NCI-H2196 treated with DMSO at 0.1 percent for 48 hours (cell line): ENCODE measurements around the gene CHST13.

Source experiments
- DNase-seq: peaks from one replicate; lab custom pipeline; 2025; ENCODE audit not compliant: unreplicated experiment; lab: John Stamatoyannopoulos, UW

The CHST13 gene, protein sequence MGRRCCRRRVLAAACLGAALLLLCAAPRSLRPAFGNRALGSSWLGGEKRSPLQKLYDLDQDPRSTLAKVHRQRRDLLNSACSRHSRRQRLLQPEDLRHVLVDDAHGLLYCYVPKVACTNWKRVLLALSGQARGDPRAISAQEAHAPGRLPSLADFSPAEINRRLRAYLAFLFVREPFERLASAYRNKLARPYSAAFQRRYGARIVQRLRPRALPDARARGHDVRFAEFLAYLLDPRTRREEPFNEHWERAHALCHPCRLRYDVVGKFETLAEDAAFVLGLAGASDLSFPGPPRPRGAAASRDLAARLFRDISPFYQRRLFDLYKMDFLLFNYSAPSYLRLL

DNA sequence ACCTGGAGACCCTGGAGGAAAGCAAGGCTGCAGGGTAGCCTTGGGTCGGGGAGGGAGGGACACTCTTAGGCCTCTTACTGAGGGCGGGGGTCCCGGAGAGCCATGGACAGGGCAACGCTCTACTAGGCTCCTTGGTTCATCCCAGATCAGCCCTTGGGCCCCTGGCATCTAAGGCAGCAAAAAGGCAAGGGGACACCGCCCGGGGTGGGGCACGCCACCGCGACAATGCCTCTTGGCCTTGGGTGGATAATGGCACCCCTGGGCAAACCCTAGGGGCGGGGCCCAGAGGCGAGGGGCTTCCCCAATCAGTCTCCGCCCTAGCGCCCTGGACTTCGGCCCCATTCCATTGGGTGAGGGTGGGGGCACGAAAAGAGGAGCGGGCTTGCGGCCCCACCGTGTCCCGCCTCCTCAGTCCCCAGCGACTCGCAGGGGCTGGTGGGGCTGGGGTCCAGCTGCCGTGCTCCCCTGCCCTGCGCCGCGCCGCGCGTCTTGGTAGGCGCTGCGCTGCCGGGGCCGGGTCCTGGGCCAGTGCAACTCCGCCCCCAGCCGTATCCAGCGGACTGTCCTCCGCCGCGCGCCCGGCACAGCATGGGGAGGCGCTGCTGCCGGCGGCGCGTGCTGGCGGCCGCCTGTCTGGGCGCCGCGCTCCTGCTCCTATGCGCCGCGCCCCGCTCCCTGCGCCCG is at the start of gene CHST13:
Gene CHST13 (plus strand): TSS at position 411 of the 684 bp plus-strand sequence. CDS start 178 bp downstream, at position 589.
- DNase-seq, result peak; percentile 50

DNA sequence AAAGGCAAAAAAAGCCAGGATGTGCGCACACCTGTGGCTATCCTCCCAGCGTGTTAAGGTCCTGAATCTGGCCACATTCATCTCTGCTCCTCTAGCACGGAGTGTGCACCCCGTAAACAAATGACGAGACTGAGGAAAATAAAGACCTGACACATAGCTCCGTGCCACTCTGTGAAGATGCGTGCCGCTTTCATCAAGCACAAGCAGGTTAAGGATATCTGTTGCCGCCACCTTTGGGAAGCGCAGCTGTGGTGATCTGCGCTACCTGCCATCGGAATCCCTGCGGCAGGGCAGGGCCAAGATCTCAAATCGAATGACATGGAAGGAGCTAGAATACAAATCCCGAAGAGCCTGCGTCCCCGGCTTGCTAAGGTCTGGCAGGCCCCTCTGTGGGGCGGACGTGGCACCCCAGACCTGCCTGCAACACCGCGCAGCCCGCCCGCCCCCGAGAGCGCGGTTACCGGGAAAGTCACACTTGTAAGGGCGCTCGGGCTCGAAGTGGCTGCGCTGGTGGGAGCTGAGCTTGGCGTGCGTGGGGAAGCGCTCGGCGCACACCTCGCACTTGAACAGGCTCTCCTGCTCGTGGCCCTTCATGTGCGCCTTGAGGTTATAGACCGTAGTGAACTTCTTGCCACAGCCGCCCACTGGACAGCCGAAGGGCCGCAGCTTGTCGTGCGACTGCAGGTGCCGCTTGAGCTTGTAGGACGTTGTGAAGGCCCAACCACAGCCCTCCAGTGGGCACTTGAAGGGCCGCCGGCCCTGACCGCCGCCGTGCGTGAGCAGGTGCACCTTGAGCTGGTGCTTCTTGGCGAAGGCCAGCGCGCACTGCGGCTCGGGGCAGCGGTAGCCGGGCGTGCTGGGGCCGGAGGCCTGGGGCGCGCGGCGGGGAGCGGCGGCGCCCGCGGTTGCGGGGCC is 49.2 kb upstream of the CHST13 start:
- no peak for DNase-seq

DNA sequence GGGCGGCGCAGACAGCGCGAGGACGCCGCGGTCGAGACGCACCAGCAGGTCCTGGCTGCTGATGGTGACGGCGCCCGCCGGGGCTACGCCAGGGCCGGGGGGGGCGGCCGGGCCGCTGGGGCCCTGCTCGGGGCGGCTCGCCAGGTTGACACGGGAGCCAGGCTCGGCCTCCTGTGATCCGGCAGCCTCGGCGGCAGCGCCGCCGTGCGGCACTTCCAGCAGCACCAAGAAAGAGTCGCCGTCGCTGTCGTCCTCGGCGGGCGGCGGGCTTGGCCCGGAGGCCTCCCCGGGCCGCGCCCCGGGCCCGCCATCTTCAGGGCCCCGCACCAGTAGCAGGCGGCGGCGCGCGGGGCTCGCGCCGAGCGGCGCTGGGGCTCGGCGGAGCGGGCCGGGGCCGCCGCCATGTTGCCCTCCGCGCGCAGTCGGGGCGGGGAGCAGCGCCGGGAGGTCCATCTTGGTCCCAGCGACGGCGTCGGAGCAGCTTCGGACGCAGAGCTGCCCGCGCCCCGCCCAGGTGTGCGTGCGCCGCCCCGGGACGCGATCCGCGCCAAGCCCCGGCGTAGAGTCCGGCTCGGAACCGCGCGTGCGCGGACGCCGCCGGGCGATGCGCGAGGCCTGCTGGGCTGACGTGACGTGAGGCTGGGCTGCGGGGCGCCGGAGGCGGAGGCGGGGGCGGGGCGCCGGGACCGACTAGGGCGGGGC is 48.4 kb upstream of the CHST13 start, which contains the start of gene ZXDC:
Gene ZXDC (minus strand): TSS at position 479 of the 702 bp plus-strand sequence. CDS start 26 bp downstream, at position 453.
- DNase-seq, result peak; percentile 96

DNA sequence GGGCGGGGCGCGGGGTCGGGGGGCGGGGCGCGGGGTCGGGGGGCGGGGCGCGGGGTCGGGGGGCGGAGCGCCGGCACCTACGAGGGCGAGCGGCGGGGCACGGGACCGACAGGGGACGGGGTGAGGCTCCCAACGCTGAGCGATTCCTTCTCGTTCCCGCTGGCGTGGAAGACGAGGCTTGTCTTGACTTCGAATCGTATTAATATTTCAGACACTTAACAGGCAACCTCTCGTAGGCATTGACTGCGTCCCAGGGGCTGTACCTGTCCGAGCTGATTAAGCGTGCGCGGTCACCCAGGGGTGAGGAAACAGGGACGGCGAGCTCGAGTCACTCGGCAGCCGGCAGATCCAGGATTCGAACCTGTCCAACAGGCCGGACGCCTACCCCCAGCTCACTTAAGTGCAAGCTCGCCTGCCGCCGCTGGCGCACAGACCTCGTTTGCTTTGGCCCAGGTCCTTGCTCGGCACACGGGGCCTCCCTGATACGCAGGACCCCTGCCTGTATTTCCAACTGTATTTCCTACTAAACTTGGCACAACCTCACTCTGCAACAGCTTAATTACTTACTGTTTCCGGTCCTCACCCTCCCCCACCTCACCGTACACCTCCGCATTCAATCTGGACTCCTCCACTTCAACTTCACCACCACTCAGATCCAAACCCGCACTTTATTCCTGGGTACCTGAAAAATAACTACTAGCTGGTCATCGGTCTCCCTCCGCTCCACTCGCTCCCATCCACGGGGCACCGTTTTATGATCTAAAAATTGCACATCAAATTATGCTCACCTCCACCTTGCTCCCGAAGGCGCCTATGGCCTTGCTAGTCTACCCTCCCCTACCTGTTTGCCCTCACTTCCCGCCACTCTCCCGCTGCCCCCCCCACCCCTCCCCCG is 47.5 kb upstream of the CHST13 start:
- peak; percentile 72 for DNase-seq

DNA sequence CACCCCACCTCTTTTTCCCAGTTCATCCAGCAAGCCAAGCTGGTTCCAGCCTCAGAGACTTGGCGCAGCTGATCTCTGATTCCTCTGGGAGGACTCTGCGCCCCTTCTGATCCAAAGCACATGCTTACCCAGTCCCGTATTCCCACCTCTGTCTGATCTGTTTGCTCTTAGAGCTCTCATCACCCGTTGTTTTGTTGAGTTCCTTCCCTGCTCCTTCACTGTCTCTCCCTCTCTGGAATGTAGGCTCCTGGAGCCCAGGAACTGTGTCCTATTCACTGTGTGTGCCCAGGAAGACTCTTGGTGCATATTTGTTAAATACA is 46.9 kb upstream of the CHST13 start:
- DNase-seq, result no peak

DNA sequence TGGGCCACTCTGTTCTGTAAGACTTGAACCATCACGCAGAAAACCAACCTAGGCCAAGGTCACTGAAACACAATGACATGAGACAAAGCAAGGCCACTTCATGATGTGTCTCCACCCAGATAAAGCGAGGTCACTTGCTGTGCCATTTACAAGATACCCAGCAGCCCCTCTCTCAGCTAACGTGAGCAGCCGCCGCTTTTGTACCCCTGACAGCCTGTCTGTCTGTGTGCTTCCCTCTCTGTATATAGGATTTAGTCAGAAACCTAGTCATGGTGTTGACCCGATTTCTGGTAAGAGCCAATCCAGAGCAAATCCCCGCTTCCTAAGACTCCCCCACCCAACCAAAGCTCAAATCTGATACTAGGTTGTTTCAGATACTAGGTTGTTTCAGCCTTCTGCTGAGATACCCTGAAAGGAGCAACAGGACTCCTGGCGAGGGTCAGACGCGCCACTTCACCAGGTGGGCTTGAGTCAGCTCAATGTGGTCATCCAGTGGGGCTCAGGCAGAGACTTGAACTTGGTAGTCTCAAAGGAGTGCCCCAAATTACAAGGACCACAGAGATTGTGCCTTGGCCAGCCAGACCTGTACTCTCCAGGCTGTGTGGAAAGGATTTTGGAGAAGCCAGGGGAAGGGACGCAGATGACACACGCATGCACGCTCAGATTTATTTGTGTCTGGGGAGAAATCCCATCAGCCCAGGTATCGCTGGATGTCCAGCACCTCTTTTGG is 45.2 kb upstream of the CHST13 start:
- DNase-seq, result no peak

DNA sequence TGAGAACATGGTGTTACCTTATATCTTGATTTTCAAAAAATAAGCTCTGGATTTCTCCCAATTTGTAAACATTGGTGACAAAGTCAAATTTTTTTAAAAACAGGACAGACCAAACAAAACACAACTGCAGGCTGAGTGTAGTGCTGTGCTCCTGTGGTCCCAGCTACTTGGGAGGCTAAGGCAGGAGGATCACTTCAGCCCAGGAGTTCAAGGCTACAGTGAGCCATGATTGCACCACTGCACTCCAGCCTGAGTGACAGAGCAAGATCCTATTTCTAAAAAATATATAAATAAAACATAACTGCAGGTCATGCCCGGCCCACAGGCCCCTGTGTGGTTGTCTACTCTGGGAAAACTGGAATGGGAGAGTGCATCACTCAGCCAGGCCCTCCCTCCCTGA is 44.3 kb upstream of the CHST13 start:
- no peak for DNase-seq

DNA sequence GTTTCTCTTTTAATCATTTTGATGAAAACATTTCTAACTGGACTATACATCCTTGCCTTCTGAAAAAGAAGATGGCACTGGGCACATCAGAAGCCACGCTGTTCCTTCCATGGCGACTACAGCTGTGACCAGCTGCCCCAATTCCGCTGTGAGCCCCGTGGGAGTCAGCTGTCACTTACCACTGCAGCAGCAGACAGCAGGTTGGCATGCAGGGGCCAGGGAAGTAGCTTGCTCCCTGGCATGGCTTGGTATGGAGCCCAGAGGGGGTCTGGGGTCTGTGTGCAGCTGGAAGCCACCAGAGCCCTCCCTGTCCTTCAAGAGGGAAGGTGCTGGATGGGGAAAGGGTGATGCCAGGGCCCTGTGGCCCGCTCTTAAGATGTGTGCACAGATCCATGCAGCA is 43.7 kb upstream of the CHST13 start:
- DNase-seq, result no peak

DNA sequence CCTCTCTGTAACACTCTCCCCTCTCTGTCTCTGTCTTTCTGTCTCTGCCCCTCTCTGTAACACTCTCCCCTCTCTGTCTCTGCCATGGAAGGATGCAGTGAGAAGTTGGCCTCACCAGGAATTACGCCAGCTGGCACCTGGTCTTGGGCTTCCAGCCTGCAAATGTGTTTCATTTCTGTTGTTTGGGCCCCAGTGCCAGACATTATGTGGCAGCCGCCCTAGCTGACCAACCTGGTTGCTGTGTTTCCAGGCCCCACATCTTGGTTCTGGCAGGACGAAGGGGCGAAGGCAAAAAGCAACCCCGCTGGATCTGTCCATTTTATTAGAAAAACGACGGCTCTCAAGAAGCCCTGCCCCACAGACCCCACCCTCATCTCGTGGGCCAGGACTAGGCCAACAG is 43.1 kb upstream of the CHST13 start:
- DNase-seq, result no peak

DNA sequence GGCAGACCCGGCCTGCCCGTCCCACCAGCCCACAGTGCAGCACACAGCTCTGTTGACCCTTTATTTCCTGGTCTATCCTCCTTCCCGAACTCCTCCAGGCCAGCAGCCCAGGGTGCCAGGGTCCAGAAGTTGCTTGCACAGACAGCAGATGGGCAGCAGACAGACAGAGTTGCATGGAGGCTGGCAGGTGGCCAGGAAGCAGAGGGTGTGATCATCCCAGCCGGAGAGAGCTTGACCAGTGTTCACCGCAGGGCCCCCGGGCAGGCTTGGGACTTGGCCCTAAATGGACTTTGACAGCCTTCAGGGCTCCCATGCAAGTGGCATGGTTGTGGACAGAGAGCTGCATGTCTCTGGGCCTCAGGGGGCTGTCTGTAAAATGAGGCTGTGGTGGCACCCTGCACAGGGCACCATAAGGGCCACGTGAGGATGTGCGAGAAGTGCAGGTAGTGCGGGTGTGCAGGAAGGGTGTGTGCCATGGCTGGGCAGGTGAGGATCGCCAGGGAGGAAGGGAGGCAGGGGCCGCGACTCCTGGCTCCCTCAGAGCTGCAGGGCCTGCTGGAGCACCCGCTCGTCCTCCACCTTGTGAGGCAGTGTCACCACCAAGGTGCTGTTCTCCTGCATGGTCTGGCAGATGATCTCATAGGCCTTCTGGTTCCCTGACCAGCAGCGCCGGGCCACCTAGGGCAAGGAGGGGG is 42.0 kb upstream of the CHST13 start:
- no peak for DNase-seq

DNA sequence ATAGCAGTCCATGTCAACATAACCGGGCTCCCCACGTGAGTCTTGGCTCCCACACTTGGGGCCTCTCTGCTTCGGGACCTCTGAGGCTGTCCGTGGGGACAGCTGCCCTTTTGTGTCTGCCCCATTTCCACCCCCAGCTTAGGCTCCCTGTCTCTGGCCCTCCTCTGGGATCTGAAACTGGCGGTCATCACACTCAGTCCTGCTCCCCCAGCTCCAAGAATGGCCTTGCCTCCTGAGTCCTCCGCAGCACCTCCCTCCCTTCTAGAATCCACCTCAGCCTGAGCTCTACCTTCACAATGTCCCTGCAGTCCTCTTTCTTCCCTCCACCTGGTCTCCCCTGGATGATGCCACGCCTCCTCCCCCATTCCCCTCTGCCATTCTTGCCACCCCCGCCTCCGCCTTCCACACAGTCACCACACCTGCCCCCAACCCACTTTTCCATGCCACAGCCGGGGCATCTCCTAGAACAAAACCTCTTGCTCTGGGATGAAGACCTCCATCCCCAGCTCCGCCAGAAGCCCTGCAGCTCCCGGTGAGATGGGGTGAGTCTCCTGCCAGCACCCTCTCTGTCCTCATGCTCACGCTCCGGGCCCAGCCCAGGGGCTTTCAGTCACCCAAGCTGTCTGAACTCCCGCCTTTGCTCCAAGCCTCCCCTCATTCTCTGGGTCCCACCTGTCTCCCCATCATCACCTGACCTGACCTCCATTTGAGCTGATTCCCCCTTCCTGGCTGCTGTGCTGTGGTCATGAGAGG is 41.3 kb upstream of the CHST13 start:
- no peak for DNase-seq

DNA sequence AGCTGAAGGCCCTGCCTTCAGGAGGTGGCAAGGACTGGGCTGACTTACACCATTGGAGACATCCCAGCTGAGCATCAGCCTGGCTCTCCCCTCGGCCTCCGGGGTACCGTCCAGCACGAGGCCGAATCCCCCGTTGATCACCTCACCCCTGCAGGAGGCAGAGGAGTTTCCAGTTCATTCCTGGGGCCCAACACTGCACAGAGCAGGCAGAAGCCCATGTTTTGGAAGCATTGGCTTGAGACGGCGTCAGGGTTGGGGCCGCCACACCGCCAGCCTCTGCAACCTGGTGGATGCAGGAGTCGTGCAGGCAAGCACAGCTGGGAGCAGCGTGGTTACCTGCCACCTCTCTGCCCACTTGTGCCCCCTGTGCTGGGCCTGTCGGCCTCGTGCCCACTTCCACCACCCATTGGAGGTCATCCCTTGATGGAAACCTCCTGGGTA is 40.6 kb upstream of the CHST13 start:
- DNase-seq, result no peak

DNA sequence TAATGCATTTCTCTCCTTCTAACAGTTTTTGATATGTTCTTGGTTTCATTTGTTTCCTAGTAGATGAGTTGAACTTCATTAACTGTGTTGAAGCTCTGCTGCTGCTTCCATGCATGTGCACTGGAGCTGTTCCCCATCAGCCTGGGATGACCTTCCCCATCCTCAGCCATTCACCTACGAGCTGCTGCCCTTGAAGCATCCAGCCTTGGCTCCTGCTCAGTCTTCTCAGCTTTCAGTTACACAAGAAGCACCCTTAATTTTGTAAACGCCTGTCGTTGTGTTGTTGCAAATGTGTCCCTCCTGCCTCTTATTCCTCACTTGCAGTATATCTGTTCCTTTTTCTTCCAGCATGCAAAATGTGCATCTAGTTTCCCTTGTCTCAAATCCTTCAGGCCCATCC is 39.8 kb upstream of the CHST13 start:
- DNase-seq, result no peak

DNA sequence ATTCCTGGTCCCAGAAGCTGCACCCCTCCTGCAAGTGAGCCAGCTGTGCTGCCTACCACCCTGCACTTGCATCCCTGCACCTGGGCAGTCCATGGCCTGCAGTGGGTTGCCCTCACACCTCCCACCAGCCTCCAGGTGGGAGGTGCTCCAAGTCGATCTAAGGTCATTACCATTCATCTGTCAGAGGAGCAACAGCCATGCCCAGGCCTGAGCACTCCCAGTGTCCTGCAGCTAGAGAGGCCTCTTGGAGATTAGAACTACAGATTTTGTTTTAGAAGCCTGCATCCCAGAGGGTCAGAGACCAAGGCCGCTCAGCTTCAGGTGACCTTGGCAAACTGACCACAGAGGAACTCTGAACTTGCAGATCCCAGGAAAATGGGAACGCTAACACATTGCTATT is 39.3 kb upstream of the CHST13 start:
- DNase-seq, result no peak

DNA sequence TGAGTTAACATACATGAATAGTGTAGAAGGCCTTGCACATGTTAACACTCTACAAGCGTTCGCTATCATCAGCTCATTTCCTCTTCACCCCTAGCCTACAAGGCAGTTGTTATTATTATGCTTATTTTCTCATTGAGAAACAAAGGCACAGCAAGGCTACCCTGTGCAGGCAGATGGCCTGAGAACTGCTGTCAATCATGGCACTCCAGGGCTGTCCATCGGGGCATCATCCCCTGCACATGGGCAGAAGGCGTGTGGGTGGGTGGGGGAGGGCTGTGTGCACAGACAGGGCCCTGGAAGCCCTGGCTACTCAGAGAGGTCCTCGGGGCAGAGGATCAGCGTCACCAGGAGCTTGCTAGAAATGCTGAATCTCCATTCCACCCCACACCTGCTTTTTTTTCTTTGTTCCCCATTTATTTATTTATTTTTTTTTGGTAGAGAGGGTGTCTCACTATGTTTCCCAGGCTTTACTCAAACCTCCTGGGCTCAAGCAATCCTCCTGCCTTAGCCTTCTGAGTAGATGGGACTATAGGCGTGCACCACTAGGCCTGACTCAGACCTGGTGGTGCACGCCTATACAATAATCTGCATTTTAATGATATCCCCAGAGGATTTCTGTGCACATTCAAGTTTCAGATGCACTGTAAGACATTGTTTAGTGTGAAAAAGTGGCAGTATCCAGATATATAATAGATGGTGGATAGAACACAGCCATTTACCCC is 38.6 kb upstream of the CHST13 start:
- no peak for DNase-seq

DNA sequence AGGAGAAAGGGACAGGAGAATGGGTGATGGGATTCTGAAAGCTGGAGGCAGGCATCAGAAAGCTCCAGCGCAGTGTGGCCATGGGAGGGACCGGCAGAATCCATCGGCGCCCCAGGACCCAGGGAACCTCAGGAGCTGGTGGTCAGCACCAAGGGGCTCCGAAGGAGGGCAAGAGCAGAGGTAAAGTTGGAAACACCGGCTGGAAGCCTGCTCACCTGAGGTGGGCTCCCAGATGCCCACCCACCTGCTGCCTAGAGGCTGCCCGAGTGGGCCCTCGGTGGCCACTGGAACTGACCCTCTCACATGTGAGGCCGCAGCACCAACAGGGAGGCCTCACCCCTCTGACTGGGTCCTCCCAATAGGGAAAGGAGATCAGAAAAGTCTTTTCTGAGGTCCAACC is 38.0 kb upstream of the CHST13 start:
- no peak for DNase-seq

DNA sequence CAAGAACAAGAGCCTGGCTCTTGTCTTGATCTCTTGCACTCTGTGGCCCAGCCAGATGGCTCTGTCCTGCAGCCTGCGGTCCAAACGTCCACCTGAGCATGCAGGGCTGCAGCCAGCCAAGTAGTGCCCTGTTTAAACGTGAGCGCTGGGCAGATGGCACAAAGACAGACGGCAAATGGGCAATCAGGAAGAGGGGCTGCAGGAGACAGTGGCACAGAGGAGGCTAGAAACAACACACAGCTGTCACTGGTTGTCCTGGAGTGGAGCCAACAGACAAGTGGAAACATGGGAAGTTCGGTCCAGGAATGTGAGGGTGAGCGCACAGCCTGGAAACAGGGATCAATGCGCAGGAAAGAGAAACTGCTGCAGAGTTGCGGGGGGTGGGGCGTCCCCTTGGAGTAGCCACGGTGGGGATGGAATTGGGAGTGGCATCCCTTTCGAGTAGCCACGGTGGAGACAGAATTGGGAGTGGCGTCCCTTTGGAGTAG is 37.6 kb upstream of the CHST13 start:
- DNase-seq, result no peak
